Esophagus mucosa (tissue), 1 donor: ENCODE data around the gene EXOSC5. TPM values are rescaled to one million over a fixed set of nuclear protein-coding genes. Genes with fewer than 3 reads are reported as not detected.
"Not testable (repeated sequence)": the region's sequence is repeated elsewhere in the genome, so short reads cannot be mapped to it uniquely, and the experiment has no call there.

ENCODE experiments used
- ATAC-seq: fragments of 200-7000 bp; cut with Tn5 transposase; one replicate; pipeline ENCODE4 v1.9.1; 2020
- total RNA-seq: library from RNA; stranded (reverse); gene quantifications from one replicate; pipeline ENCODE4 v1.2.4, GENCODE V29; 2023
- donor health status: DM: yes; HTN: yes; CAD: no.

EXOSC5 gene
- total RNA-seq, 1 donor from 2014 or later, result 15.7 TPM

- ATAC-seq, result peak; percentile 12
These were observed 29.1 kb upstream of the EXOSC5 start for GRCh38 chr19:41426116-41426841.

GRCh38 chr19:41425174-41426115 lies 28.3 kb upstream of the EXOSC5 start:
- no peak for ATAC-seq

DNA sequence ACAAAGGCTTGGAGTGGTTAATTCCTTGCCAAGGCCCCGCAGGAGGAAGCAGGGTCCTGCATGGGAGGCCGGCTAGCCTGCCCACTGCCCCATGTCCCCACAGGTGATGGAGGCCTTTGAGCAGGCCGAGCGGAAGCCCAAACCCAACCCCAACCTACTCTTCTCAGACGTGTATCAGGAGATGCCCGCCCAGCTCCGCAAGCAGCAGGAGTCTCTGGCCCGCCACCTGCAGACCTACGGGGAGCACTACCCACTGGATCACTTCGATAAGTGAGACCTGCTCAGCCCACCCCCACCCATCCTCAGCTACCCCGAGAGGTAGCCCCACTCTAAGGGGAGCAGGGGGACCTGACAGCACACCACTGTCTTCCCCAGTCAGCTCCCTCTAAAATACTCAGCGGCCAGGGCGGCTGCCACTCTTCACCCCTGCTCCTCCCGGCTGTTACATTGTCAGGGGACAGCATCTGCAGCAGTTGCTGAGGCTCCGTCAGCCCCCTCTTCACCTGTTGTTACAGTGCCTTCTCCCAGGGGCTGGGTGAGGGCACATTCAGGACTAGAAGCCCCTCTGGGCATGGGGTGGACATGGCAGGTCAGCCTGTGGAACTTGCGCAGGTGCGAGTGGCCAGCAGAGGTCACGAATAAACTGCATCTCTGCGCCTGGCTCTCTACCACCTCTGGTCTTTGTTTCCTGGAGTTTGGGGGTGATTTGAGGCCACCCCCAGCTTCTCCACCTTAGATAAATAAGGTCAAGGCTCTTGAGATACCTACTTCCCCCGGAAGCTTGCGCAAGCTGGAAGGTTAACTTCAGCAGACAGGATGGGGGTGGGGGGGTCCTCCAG lies 27.4 kb upstream of the EXOSC5 start:
- no peak for ATAC-seq

DNA sequence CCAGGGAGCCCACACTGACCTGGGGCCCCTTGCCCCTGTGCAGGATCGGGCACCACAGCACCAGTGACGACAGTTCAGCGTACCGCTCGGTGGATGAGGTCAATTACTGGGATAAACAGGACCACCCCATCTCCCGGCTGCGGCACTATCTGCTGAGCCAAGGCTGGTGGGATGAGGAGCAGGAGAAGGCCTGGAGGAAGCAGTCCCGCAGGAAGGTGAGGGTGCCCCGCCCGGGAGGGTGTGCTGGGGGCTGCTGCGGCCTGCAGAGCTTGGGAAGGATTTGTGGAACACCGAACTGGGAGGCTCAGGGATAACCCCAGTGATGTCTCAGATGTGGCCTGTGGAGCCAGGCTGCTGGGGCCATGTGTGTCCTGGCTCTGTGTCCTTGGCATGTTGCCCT lies 25.8 kb upstream of the EXOSC5 start:
- no peak for ATAC-seq

DNA sequence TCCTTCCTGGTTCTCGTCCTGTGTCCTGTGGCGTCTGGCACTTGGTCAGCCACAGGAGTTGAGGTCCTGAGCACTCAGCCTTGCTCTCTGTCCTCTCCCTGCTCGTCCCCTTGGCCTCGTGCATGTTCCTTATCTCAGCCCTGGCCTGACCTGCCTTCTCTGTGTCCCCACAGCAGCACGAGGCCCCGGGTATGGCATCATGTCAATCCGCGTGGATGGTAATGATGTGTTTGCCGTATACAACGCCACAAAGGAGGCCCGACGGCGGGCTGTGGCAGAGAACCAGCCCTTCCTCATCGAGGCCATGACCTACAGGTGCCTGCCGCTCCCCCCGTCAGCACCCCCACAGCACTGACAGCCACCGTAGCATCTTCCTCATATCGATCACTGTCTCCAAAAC lies 25.3 kb upstream of the EXOSC5 start:
- no peak for ATAC-seq

GRCh38 chr19:41421973-41422372 lies 24.8 kb upstream of the EXOSC5 start:
- no peak for ATAC-seq

GRCh38 chr19:41421314-41421713 lies 24.2 kb upstream of the EXOSC5 start:
- peak; percentile 7 for ATAC-seq

DNA sequence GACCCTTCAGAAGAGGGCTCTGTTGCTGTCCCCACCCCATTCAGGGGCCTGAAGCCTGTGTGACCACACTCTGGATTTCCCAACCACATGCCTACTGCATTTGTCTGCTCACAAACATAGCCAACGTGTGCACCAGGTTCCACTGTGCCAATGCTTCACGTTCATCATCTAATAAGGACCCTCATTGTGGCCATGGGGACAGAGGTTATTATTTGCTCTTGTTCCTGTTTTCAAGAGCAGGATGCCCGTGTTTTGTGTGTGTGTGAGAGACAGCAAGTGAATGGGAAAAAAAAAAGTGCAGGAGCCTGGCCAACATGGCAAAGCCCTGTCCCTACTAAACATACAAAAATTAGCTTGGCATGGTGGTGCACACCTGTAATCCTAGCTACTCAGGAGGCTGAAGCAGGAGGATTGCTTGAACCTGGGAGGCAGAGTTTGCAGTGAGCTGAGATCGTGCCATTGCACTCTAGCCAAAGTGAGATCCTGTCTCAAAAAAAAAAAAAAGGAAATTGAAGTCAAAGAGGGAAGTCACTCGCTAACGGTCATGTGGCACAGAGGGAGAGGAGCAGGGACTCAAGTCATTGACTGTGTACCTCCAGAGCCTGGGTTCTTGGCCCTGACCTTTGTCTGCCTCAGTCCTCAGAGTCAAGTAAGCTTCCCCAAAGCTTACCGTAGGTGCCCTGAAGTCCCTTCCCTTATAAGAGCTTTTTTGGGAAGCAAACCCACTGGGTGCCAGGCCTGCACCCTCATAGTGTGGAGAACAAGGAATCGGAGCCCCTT lies 23.1 kb upstream of the EXOSC5 start:
- ATAC-seq, result no peak

DNA sequence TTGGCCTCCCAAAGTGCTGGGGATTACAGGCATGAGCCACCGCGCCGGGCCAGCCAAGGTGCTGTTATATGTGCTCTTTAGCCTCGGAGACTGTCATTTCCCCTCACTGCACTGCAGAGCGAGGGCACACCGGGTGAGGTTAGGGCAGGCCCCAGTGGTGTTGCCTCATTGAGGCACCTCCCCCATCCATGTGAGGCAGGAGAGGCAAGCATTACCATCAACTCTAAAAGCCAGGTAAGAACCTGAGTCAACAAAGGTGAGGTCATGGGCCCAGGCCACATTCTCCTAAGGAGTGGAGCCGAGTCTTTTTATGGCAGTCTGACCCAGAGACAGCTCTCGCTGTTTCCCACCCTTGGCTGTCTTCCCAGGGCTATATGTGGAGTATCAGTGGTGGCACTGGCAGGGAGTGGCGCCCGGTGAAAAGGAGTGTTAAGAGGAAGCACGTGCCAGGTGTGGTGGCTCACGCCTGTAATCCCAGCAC lies 19.1 kb upstream of the EXOSC5 start:
- peak; percentile 91 for ATAC-seq

GRCh38 chr19:41415154-41415571 lies 18.0 kb upstream of the EXOSC5 start:
- peak; percentile 44 for ATAC-seq

- no peak for ATAC-seq
These were observed 17.3 kb upstream of the EXOSC5 start for GRCh38 chr19:41414461-41414860.

- ATAC-seq, result no peak
These were observed 16.8 kb upstream of the EXOSC5 start for GRCh38 chr19:41413947-41414346.

- ATAC-seq, result no peak
These were observed 15.8 kb upstream of the EXOSC5 start for GRCh38 chr19:41412953-41413352.

DNA sequence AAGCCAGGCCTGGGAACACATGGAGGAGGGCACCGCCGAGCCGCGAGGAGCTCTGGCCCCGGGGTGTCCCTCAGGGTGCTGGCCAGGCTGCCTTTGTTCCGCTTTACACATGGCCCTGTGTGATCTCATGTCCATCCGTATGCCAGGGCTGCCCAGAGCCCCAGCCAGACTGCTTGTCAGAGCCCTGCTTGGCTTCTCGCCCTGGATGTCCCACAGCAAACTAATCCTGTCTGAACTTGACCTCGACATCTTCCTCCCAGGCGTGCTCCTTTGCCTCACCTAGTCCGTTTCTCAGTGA lies 14.8 kb upstream of the EXOSC5 start:
- ATAC-seq, result no peak

DNA sequence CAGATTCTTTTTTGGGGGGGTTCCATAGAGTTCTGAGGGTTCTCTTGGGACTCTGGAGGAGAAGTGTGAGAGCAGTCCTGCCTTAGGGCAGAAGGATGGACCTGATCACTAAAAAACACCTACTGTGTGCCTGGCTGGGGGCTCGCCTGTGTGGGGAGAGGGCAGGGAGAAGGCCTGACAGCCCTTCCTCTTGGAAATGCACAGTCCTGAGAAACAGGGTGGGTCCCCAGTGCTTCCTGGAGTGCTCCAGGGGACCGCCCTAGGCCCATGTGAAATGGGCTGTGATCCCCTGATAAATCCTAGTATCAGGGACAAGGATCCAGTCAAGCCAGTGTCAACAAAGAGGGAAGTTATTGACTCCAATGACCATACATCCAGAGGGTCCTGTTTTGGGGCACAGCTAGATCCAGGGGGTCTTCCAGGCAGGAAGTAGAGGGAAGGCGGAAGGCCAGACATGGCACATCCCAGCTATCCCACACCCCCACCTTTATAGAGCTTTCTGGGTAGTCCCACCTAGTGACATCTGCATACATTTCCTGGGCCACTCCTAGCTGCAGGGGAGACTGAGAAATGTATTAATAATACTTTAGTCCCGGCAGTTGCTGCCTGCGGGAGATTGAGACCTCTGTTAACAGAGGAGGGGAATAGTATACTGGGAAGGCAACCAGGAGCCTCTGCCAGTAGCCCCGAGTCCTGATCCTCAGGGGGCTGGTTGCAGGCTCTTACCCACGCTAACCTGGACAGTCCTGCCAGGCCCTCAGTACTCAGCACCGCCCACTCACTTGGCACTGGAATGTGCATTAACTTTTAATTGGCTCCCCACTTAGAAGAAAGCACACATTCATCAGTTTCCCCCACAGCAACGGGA lies 14.2 kb upstream of the EXOSC5 start:
- no peak for ATAC-seq

DNA sequence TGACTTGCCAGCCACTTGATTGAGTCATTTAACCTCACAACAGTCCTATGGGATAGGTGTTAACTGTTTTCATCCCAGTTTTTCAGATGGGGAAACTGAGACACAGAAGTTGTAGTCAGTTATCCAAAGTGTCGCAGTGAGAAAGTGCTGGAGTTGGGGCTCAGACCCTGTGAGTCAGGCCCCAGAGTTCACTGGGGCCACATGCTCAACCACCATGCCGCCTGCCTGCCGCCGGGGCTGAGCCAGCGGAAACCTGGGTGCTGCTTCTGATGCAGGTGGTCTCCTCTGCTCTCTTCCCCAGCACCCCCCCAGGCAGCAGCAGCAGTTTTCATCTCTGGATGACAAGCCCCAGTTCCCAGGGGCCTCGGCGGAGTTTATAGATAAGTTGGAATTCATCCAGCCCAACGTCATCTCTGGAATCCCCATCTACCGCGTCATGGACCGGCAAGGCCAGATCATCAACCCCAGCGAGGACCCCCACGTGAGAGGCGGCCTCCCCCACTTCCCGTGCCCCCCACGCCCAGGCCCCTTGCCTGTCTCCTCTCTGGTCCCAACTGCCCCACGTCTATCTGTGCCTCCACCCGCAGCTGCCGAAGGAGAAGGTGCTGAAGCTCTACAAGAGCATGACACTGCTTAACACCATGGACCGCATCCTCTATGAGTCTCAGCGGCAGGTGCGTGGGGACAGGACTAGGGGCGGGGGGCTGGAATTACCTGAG lies 13.3 kb upstream of the EXOSC5 start:
- ATAC-seq, result no peak

GRCh38 chr19:41409288-41409687 lies 12.1 kb upstream of the EXOSC5 start:
- no peak for ATAC-seq

DNA sequence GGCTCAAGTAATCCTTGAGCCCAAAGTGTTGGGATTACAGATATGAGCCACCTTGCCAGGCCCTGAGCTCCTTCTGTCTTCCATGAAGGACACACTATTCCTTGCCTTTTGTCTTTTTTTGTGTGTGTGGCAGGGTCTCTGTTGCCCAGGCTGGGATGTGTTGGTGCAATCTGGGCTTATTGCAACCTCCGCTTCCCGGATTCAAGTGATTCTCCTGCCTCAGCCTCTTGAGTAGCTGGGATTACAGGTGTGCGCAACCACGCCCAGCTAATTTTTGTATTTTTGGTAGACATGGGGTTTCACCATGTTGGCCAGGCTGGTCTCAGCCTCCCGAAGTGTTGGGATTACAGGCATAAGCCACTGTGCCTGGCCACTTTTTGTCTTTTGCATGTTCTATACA lies 11.7 kb upstream of the EXOSC5 start:
- not testable (repeated sequence) for ATAC-seq

DNA sequence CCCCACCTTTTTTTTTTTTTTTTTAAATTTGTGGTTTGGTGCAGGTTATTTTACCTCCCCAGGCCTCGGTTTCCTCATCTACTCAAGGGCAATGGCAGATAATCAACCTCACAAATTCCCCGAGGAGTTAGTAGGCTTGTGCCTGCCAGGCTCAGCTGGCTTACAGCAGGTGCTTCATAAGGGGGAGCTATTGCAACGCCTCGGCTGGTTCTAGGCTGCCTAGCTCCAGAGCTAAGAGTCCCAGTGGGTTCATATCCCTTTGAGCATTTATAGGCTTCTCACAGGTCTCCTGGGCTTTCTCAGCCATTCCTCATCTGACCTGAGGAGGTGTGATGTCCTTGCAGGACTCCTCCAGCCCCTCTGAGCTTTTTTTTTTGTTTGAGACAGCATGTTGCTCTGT lies 11.1 kb upstream of the EXOSC5 start:
- no peak for ATAC-seq

DNA sequence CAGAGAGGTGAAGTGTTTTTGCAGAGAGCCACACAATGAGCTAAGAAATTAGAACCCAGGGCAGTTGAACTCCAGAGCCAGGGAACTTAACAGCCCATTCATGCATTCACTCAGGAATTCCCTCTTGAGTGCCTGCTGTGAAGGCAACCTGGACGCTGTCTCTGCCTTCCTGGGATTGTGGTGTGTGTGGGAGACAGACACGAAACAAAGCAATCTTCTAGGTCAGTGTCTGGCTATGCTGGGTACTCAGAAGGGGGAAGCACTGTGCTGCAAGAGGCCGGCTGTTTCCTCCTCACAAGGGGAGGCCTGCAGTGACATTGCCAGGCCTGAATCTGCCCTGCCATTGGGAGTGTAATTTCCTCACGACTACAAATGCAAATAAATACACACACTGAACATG lies 10.1 kb upstream of the EXOSC5 start:
- ATAC-seq, result no peak
